SK-N-MC (cell line): ENCODE measurements around the gene TRAPPC12.

Experiments used
- EZH2 ChIP-seq: fragments of 200-600 bp; sonication (generic); IDR thresholded peaks from one replicate; pipeline ENCODE4 v1.6.1; 2017; ENCODE audit warnings: antibody characterized with exemption
- FOXP2 ChIP-seq: optimal IDR thresholded peaks from 2 replicates; pipeline ENCODE3; 2011; ENCODE audit warnings: mild to moderate bottlenecking, moderate library complexity; ENCODE audit not compliant: insufficient read depth; ENCODE audit errors: extremely low read length, control extremely low read depth
- POLR2AphosphoS5 ChIP-seq: IDR thresholded peaks from 2 replicates; pipeline ENCODE4 v1.6.1; 2012; ENCODE audit warnings: mild to moderate bottlenecking, low read depth, low read length, borderline replicate concordance

- TF ChIP-seq EZH2 = no peak
- no peak for TF ChIP-seq POLR2AphosphoS5
- no peak for TF ChIP-seq FOXP2
Observed at GRCh38 chr2:3487432-3487831, 107.9 kb downstream of the TRAPPC12 start.
